T47D (cell line): ENCODE measurements around the gene PLA2G5.

Experiments used
- DNase-seq, 2 experiments: peaks; one replicate each; pipeline versions ENCODE4 v3.0.0 to v3.0.0-alpha.2; 2011 to 2012; ENCODE audit warnings: low read depth in 1 of 2, low spot score in 1 of 2
- JUND ChIP-seq: IDR thresholded peaks from 2 replicates; pipeline ENCODE4 v1.6.1; 2012; ENCODE audit warnings: low read depth
- in situ Hi-C: cut with HindIII; loops from 2 replicates; pipeline ENCODE4 v1.10.0; 2016; ENCODE audit warnings: low sequenced_read_pairs, low pct_unique_long_range_greater_than_20kb

Gene PLA2G5

DNA sequence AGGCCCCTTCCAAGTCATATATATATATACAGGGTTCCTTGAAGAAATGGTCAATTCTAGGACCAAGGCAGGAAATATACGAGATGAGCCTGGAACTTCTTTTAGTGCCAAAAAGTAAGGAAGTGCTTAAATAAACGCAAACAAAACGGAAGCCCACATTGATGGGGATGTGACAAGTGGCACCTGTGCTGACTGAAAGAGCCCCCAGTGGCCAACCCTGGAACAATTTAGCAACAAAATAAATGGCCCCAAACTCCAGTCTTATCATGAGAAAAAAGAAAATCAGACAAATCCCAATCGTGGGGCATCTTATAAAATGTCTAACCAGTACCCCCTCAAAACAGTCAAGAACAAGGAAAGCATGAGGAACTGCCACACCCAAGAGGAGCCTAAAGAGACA is 17.7 kb downstream of the PLA2G5 start:
- in situ Hi-C loops, result no loop called here
- TF ChIP-seq JUND, result no peak
- DNase-seq, result no peak

DNA sequence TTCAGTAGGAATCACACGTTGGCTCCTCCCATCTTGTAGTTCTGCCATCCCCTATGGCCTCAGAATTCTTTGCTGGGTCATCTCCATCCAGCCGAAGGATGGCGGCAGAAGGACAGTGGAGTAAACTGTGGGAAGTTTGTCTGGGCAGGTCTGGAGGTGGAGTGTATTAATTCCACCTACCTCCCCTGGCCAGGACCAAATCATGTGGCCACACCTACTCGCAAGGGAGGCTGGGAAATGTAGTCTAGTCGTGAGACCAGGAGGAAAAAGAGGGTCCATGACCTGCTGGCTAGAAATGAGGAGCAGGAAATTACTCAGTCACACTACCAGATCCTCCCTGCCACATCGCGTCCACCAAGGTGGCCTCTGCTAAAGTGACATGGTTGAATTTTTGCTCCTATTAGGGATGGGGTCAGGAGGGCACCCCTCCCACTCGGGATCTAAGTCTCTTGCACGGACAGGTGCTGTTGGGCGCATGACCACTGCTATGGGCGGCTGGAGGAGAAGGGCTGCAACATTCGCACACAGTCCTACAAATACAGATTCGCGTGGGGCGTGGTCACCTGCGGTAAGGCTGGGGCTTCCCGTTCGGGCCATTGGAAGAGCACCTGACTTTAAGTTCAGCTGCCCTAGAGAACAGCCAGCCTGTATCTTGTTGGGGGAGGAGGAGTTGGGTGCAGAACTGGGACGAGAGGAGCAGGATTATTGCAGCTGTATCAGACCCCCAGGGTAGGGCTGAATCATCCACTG is 19.5 kb downstream of the PLA2G5 start:
- TF ChIP-seq JUND, result no peak
- DNase-seq, result peak in 1 of 2 experiments; percentile 40
- in situ Hi-C loops, result no loop called here

DNA sequence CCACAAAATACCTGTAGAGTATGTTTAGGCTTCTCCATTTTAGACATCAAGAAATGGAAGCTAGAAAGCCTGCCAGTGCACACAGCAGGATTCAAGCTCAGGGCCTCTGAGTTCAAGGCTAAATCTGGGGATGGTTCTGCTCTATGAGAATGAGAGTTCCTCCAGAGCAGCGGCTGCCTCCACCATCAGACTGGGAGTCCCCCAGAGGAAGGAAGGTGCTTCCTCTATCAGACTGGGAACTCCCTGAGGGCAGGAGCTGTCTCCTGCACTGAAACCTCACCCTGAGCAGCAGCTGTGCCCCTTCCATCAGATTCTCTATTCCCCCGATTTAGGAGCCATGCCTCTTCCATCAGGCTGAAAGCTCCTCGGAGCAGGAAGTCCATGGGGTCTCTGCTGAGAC is 20.1 kb downstream of the PLA2G5 start:
- TF ChIP-seq JUND, result no peak
- in situ Hi-C loops, result no loop called here
- DNase-seq, result no peak

DNA sequence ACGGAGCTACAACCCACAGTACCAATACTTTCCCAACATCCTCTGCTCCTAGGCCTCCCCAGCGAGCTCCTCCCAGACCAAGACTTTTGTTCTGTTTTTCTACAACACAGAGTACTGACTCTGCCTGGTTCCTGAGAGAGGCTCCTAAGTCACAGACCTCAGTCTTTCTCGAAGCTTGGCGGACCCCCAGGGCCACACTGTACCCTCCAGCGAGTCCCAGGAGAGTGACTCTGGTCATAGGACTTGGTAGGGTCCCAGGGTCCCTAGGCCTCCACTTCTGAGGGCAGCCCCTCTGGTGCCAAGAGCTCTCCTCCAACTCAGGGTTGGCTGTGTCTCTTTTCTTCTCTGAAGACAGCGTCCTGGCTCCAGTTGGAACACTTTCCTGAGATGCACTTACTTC is 20.6 kb downstream of the PLA2G5 start:
- in situ Hi-C loops, result no loop called here
- DNase-seq, result no peak

DNA sequence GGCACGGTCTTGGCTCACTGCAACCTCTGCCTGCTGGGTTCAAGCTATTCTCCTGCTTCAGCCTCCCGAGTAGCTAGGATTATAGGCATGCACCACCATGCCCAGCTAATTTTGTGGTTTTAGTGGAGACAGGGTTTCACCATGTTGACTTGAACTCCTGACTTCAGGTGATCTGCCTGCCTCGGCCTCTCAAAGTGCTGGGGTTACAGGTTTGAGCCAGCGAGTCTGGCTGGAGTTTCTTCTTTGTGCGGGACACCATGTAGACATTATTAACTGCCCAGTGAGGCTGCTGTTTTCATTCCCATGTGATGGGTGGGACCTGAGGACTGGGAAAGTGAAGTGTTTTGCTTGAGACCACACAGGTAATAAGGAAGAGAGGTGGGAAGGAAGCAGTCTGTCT is 23.3 kb downstream of the PLA2G5 start:
- no peak for TF ChIP-seq JUND
- DNase-seq, result no peak
- in situ Hi-C loops, result no loop called here

More for the DNA sequence above, 20.6 kb downstream of the PLA2G5 start:
- TF ChIP-seq JUND, result no peak

DNA sequence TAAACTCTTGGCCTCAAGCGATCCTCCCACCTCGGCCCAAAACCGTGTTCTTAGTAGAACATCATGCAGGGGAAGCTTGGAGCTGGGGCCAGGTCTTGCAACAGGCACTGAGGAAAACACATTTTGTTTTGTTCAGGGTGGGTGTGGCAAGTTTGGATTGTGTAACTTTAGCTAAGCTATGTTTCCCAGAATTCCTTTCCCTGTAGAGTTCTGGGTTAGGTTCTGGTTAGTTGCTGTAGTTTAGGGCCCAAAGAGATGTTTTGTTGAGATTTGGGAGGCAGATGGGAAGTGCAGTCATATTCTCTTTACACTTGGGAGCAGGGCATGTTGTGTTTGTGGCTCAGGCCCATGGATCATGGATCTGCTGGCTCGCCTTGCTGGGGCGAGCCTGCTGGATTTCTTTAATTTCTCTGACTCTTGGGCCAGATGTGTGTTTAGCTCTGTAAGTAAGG is 24.0 kb downstream of the PLA2G5 start:
- no peak for TF ChIP-seq JUND
- no peak for DNase-seq
- in situ Hi-C loops, result no loop called here

DNA sequence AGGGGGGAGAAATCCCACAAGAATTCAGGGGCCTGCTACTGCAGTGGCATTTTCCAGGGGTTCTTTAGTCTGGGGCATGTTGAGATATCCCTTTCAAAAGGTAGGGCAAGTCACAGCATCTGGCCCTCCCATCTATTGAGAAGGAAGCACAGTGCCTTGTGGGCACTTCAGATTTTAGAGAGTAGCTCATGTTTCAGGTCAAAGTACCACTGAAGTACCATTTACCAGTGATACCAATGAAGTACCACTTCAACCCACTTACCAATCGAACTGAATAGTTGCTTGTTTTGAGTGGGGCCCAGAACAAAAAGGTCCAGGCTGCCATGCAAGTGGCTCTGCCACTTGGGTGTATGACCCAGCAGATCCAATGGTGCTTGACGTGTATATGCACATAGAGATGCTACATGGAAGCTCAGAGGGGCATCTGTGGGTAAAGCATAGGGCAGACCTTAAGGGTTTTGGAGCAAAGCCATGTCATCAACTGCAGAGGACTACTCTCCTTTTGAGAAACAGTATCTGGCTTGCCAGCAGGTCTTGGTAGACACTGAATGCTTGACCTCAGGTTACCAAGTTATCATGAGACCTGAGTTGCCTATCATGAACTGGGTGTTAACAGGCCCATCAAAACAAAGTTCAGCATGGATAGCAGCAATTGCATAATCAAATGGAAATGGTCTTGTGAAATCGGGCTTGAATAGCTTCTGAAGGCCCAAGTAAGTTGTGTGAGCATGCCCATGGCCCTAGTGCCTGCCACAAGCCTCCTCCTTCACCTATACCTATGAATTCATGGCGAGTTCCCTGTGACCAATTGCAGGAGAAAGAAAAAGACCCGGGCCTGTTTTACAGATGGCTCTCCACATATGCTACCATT is 25.8 kb downstream of the PLA2G5 start:
- in situ Hi-C loops, result no loop called here
- TF ChIP-seq JUND, result no peak
- no peak for DNase-seq

DNA sequence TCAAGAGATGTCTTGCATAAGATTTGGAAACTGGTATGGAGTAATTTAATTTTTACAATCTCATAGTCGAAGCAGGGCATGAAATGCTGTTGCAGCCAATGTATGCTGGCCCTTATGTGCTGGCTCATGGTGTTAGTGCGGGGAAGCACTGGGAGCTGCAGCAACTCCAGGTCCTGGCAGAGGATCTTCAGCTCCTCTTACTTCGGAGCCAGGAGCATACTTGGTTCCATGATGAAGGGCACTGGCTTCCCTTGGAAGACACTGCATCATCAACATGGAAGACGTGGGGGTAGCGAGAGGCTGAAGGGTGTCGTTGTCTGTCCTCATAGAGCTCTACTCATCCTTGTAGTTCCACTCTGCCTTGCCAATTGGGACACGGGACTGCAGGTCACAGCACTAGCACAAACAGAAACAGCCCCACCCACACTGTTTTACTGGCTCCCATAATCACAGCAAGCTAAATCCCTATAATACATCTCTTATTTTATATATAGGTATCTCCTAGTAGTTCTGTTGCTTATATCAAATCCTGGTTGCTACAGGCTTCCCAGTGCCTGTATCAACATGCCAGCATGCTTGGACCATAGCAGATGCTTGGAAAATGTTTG is 26.9 kb downstream of the PLA2G5 start:
- no peak for TF ChIP-seq JUND
- DNase-seq, result no peak
- in situ Hi-C loops, result no loop called here

DNA sequence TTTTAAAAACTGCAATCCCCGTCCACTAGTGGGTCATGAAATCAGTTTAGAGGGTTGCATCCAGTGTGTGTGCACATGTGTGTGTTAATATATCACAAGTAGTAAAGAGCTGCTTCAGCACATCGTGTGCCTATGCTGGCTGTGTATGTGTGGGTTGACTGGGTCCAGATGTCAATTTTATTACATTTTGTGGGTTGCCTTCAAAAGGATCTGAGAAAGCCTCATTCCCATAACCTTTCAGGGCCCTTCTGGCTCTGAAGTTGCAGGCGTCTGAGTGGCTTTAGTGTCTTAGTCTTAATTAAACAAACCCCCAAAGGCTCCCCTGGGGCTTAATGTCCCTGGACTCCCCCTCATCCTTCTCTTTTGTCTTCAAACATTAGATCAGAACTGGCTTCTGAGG is 29.5 kb downstream of the PLA2G5 start:
- no peak for TF ChIP-seq JUND
- no peak for DNase-seq
- in situ Hi-C loops, result no loop called here

DNA sequence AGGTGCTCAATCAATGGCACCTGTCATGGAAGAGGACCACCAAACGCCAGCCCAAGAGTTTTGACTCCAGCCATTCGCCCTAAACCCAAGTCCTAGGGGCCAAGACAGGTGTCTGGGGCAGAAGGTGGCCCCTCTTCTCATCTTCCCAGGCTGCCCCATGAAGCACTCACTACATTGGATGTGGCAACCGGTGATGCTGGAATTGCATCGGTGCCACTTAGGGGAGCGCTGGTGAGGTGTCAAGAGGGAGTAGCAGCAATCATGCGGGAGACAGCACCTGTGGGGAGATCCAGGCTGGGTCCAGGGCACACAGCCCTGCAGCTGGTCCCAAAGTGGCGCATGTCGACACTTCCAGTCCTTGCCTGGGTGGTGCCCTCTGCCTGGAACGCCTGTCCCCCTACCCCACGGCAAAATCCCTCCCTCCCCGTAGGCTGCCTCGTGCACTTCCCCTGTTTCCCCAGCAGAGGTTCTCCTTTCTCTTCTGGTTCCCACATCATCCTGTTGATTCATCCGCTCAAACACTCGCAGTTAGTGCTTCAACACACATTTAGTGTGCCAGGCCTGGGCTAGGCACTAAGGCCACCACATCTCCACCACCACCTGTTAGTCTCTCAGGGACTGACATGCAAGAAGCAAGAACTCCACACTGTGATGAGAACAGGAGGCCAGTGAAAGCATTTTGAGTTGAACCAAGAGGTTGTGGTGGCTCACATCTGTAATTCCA is 30.8 kb downstream of the PLA2G5 start:
- TF ChIP-seq JUND, result no peak
- in situ Hi-C loops, result no loop called here
- peak; percentile 42 to 68 for DNase-seq

DNA sequence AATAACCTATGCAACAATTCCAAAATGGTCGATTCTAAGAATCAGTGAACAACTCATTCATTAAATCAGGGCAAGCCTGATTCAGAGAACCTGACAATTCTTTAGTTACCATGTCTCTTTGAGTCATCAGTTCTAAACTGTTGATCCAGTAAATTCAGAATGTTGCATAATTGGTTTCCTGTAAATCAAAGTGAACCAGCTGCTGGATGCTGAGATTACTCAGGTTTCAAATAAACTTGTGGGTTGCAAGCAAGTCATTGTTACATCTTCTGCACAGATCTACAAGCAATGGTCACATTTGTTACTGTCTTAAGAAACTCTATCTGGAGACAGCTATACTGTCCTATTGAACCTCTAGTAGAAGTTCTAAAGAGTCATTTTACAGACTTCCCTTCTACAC is 32.9 kb downstream of the PLA2G5 start:
- DNase-seq, result no peak

DNA sequence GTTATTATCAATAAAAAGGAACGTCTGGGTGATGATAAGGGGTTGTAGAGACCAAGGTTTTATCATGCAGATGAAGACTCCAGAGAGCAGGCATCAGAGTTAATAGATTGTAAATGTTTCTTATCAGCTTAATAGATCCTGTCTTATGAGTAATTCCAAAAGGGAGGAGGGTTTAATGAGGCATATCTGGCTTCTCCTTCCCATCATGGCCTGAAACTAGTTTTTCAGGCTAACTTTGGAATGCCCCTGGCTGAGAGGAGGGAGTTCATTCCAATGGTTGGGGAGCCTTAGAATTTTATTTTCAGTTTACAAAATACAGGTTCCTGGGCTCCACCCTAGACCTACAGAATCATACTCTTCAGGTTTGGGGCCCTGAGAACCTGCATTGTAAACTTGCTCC is 35.9 kb downstream of the PLA2G5 start:
- TF ChIP-seq JUND, result no peak
- in situ Hi-C loops, result no loop called here
- DNase-seq, result peak in 1 of 2 experiments; percentile 9

More for the DNA sequence above, 32.9 kb downstream of the PLA2G5 start:
- TF ChIP-seq JUND, result no peak
- in situ Hi-C loops, result no loop called here

DNA sequence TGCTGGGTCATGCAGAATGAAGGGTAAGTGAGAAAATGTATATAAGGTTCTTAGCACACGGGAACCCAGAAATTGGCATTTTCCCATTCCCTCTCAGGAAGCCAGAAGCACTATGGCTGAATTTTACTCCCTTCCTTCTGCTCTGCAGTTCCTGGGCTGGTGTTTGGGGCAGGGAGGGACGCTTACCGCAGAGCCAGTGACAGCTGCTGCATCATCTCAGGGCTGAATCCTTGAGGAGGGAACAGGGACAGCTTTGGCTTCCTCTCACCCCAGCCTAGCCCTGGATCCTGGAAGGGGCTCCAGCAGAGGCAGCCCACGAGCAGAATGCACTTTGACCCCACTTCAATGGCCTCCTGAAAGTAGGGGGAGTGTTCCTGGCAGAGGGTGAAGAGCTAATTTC is 37.4 kb downstream of the PLA2G5 start:
- in situ Hi-C loops, result no loop called here
- DNase-seq, result no peak
- TF ChIP-seq JUND, result no peak
